ENCODE results near the gene PFDN1.

PFDN1 gene

GRCh38 chr5:140321796-140322195 lies 18.9 kb upstream of the PFDN1 start:
- no peak for DNase-seq (ENCODE audit: low read depth)
- no peak overlapping the region for H3K4me3 ChIP-seq (ENCODE audit: low read length)
- no peak for TF ChIP-seq CTCF (conservative IDR thresholded peaks at IDR 0.05; ENCODE audit: low read length)

GRCh38 chr5:140319833-140320232 lies 16.9 kb upstream of the PFDN1 start:
- no peak for DNase-seq (ENCODE audit: low read depth)
- TF ChIP-seq CTCF (conservative IDR thresholded peaks at IDR 0.05; ENCODE audit: low read length): no peak
- H3K4me3 ChIP-seq (ENCODE audit: low read length): no peak overlapping the region

GRCh38 chr5:140318792-140319191 lies 15.9 kb upstream of the PFDN1 start:
- TF ChIP-seq CTCF (conservative IDR thresholded peaks at IDR 0.05; ENCODE audit: low read length): no peak
- no peak overlapping the region for H3K4me3 ChIP-seq (ENCODE audit: low read length)
- no peak for DNase-seq (ENCODE audit: low read depth)

- DNase-seq (ENCODE audit: low read depth): peak; percentile 67
- no peak overlapping the region for H3K4me3 ChIP-seq (ENCODE audit: low read length)
- no peak for TF ChIP-seq CTCF (conservative IDR thresholded peaks at IDR 0.05; ENCODE audit: low read length)
Measured at GRCh38 chr5:140317859-140318258, 15.0 kb upstream of the PFDN1 start.

- no peak for DNase-seq (ENCODE audit: low read depth)
- no peak overlapping the region for H3K4me3 ChIP-seq (ENCODE audit: low read length)
- TF ChIP-seq CTCF (conservative IDR thresholded peaks at IDR 0.05; ENCODE audit: low read length): no peak
Measured at GRCh38 chr5:140312791-140313189, 9.9 kb upstream of the PFDN1 start.

- no peak for TF ChIP-seq CTCF (conservative IDR thresholded peaks at IDR 0.05; ENCODE audit: low read length)
- no peak overlapping the region for H3K4me3 ChIP-seq (ENCODE audit: low read length)
- peak; percentile 89 for DNase-seq (ENCODE audit: low read depth)
Measured at GRCh38 chr5:140312067-140312790, 9.3 kb upstream of the PFDN1 start.

GRCh38 chr5:140311011-140311467 lies 8.1 kb upstream of the PFDN1 start:
- DNase-seq (ENCODE audit: low read depth): peak; percentile 84
- H3K4me3 ChIP-seq (ENCODE audit: low read length): no peak overlapping the region
- TF ChIP-seq CTCF (conservative IDR thresholded peaks at IDR 0.05; ENCODE audit: low read length): no peak

Data from AG10803 (cell line).